GM21529 (cell line): Measurements from ENCODE around the gene ITPR1.

ENCODE experiments used
- ATAC-seq: cut with Tn5 transposase; IDR thresholded peaks from one replicate; pipeline ENCODE4 v1.9.1; 2021; ENCODE audit not compliant: unreplicated experiment

ITPR1 gene

DNA sequence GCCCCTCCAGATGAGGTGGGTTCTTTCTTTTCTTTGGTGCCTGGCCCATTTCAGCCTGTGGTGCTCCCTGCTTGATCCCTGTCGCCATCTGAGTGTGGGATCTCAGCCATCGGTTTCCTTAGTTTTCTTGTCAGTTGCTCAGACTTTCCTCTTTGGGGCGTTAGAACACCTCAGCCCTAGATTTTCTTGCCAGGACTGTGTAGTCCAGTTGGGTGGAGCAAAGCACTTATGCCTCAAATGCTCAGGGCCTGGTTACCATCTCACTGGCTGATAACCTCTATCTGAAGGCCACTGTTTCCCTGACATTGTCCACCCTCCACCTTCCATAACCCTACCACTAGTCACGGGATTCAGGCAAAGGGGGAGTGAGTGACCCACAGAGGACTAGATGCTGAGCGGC, 277.4 kb downstream of the ITPR1 start:
- ATAC-seq: no peak

DNA sequence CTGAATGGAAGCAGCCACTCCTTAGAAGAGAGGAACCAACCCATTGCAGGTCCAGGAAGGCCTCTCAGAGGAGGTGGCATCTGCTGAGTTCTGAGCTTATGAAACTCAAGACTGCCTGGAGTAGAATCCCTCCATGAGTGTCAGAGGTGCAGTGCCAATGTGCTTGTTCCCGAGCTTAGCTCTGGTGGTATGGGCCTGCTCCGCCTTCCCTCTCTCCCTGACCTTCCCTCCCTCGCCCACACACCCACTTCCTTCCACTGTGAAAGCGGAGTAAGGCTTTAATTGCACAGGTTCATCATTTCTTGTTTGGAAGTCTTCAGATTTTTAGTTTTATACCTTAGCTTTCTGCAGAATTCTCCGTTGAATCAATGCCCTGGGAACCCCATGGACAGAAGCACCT, 278.1 kb downstream of the ITPR1 start:
- ATAC-seq: no peak

DNA sequence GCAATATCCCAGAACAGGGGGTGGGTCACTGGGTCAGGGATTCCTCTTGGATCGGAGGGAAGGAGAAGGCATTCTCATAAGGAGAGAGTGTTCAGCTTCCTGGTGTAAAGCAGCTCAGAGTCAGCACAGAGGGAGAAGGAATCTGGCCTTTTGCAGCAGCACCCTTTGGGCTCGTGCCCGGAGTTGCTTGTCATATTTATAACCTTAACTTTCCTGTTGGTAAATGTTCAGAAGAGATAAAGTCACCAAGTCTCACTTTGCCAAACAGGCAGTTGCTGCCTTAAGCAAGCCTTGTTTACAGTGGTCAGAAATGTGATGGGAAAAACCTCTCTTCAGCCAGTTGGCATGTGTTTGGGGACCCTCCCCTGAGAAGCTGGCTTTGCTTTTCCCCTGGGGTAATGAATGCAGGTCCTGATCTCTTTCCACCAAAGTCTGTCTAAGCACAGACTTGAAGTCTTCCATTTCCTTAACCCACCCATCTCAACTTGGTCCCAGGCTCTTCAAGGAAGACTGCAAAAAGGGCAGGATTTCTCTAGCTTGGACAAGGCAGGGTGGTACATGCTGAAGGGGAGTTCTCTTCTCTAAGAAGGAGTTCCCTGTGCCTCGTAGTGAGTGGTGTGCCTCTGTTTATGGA, 279.1 kb downstream of the ITPR1 start:
- no peak for ATAC-seq

DNA sequence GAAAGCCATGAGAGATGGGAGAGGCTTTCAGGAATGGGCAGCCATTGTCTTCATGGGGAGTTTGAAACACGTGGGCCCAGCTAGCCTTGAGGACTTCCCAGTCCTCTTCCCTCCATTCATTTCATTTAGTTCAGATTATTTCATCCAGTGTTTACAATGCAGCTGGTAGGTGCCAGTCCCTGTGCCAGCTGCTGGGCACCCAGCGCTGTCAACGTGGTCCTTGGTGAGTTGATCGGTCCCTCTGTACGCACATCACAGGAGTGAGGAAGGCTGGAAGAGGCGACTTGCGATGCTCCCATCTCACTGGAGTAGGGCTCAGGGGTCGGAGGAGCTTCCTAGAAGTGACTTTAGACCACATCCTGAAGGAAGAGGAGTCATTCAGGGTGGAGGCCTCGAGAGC, 279.7 kb downstream of the ITPR1 start:
- ATAC-seq: no peak

DNA sequence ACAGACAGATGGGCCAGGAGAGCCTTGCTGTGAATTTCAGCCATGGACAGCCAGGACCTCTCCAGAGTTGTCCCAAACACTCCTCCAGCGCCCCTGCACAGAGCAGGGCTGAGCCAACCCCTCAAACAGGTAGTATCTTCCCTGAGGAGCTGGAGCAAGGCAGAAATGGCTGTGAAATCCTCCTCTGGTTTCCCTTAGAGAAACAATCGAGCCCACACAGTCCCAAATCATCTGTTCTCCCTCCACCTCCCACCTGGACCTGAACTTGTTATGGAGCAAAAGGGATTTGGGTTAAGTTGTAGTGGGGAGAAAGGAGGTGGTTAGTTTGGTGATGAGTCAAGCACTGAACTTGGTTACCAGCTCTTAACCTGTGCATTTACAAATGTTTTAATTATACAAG, 280.4 kb downstream of the ITPR1 start:
- ATAC-seq: no peak

DNA sequence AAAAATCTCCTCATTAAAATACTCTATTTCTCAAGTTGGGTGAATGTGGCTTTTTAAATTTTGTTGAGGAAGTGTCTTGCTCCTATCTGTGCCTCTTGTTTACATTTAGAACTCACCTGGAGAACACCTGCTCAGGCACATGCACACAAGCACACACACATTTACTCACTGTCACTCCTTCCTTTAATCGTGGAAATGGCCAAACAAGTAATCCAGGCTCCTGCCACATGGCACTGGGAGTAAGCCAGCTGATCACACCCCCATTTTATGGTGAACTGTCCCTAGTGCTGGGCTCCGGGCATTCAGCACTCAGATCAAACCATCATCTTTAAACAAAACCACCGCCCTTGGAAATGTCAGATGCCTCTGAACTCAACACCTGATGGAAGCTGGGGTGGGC, 281.4 kb downstream of the ITPR1 start:
- no peak for ATAC-seq

DNA sequence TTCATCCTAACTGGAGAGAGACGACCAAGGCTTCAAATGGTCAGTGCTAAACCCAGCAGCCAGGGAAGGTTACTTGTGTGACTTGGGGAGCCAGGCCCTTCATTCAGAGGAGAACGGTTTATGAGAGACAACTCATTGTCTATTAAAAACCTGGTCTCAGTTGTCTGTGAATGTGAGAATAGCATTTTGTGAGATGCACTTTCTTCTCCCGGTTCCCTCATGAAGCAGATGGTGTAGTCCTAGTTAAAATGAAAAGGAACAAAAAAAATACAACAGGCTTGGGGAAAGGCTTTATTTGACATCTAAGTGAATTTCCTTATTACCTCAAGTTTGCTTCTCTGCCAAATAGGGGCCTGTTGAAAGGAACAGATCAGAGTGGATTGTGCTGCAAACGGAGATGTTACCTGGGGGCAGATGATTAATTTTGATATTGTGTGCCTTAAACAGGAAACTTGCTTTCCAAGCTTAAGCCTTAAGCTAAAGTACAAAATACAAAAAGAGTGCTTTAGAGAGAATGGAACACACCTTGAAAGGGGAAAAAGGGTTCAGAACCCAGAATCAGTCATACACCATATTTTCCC, 283.3 kb downstream of the ITPR1 start:
- ATAC-seq: peak; percentile 42

DNA sequence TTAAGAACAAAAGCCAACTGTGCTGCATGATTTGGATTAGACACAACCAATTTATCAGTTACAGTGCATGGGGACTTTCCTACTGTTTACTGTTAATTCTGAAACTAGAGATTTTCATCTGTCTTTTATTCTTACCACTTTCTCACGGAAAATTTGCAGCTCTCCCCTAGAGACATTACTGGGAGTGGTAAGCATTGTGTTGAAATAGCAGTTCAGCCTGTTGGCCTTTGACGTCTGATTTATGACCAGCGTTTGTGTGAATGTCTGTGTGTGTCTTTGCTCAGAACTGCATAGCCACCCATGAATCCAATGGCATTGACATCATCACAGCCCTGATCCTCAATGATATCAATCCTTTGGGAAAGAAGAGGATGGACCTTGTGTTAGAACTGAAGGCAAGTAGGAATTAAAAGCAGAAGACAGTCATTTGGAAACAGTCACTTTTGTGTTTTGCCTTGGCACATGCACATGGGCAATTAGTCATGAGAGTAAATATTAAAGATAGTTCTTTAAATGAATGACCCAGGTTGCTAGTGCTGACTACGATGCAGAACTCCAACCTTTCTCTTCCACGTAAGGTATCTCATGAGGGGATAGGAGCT, 283.9 kb downstream of the ITPR1 start:
- peak; percentile 80 for ATAC-seq

DNA sequence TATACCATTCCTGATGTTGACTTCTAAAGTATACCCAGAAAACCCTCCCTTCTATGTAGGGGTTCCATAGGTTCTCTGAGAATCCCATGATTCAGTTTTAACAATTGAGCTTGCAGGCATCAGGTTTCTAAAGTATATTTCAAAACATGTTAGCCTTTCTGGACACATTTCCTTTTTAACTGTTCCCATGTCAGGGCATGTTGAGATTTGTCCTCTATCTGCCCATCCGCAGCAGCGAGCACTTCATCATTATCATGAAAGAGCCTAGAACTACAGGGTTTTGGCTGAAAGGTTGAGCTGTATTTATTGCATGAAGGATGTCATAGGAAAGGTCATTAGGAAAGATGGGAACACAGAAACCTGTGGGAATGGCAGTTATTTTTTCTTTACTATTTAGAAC, 285.0 kb downstream of the ITPR1 start:
- no peak for ATAC-seq

DNA sequence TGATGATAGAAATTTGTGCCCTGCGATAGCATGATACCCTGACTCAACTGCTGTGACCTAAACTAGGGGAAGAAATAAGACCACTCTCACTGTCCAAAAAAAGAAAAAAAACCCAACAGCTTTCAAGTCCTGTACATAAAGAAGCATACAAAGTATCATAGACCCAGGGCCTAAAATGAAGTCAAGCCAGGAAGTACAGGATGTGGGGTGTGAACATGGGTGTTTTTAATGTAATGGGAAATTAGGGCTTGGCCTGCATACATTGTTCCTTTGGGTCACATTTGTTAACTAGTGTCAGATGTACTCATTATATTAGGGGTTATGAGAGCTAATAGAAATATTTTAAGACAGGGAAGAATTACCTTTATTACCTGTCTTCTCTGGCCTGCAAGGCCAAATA, 285.6 kb downstream of the ITPR1 start:
- no peak for ATAC-seq

DNA sequence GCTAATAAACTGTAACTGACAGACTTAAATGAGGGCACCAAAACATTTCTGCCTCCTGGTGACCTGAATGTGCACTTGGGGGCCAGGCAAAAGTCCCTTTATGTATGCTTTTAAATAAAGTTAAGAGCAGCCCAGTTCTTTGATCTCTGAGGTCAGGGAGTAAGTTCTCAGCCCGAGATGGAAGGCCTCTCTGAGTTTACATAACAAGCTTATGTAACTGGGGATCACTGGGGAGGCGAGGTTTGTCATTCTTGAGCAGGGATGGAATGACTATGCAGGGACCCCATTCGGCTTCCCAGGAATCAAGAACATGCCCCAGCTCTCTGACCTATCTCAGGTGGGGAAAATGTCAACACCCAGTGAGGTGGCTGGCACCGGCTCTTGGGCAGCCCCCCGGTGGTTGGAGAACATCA, 287.4 kb downstream of the ITPR1 start:
- ATAC-seq: no peak

DNA sequence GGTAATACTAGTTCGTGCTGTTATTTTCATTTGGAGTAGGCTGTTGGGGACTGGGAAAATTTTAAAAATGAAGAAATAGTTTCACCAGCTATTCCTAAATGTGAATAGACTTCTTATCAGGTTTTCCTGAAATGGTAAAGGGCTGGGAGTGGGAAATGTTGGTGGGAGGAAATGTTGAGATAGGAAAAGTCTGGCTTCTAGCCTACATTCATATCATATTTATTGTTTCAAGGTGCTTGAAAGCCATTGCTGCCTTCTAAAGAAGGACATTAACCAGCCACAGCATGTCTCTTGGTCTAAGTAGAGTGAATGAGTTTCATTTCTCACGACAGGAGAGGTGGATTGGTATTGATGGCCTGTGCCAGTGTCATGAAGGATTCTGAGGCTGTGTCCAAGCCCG, 288.9 kb downstream of the ITPR1 start:
- no peak for ATAC-seq

DNA sequence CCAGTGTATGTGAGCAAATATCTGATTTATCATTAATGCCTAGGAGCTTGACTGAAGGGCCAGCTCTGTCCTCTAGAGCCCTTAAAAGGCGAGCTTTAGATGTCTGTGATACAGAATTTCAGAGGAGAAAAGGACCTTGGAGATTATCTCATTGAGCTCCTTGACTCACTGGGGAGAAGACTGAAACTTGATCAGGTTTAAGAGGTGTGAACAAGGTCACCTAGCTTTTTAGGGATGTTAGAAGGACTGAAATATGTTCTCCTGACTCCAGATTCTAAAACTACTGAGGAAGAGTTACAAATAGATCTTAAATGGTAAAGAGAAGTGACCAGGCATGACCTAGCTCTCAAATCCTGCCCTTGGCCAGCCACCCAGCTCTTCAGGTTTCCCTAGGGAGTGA, 292.4 kb downstream of the ITPR1 start:
- ATAC-seq: no peak

DNA sequence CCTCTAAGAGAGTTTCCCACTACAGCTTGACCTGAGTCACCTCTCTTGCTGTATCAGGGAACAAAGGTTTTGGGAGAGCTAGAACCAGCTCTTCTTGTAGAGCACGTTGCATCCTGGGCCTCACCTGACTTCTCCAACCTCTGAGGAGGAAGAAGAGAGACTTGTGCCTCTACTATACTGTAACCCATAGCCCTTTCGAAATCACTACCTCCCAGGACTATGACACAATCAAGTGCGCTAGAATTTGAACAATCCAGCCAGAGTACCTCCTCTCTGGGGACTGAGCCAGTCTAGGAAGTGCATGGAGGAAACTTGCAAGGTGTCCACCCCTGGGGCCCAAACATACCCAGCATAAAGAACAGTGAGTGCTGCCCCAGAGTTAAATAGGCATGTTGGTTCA, 293.3 kb downstream of the ITPR1 start:
- ATAC-seq: no peak

DNA sequence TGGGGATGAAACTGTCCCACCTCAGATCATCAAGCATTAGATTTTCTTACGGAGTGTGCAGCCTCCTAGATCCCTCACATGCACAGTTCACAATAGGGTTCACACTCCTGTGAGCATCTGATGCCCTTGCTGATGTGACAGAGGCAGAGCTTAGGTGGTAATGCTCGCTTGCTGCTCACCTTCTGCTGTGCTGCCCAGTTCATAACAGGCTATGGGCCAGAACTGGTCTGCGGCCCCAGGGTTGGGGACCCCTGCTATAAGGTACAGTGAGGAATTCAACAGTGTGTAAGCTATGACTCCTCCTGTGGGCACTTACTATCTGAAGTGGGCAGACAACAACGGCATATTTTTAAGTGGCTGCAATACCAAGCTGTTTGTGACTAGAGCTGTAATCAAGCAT, 298.2 kb downstream of the ITPR1 start:
- ATAC-seq: no peak

DNA sequence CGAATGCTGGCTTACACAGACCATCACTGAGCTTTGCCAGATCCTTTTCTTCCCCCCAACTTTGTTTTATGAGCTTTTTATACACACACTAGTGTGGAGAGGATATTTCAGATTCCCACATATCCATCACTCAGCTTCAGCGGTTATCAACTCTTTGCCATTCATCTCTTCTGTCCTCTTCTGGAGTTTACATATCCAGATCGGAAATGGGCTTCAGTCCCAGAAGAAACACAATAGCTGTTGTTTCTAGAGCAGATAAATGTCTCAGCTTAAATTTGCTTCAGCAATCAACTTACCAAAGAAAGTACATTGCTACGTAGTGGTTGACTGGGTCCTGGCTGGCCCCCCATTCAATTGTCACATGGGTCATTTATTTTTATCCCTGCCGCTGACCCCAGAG, 300.2 kb downstream of the ITPR1 start:
- no peak for ATAC-seq

DNA sequence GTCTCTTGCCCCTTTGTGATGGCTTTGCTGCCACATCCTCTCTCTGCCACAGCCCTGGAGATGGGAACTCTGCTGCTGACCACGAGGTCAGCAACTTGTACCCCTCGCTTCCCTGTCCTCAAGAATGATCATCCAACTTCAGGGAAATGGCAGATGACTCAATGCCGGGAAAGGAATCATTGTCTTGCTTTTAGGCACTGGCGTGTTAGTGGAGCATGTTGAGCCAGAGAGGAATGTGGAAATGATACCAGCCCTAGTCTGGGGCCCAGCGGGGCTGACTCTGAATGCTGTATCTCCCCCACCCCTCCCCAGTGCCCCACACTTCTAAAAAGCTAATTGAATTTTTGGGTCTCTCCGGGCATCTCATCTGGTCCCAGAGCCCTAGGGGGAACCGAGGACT, 301.2 kb downstream of the ITPR1 start:
- no peak for ATAC-seq

DNA sequence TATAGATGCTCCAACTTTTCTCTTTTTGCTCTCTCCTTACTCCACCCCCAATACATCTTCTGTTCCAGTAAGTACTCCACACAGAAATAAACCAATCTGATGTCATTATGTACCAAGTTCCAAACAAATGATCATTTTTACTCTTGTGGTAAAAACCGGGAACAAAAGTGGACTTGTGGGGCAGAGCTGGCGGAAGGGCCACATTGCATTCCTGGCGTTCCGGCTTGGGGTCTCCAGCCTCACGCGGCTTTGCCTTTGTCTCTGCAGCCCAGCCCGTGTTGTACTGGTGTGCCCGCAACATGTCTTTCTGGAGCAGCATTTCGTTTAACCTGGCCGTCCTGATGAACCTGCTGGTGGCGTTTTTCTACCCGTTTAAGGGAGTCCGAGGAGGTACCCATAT, 301.6 kb downstream of the ITPR1 start:
- no peak for ATAC-seq

DNA sequence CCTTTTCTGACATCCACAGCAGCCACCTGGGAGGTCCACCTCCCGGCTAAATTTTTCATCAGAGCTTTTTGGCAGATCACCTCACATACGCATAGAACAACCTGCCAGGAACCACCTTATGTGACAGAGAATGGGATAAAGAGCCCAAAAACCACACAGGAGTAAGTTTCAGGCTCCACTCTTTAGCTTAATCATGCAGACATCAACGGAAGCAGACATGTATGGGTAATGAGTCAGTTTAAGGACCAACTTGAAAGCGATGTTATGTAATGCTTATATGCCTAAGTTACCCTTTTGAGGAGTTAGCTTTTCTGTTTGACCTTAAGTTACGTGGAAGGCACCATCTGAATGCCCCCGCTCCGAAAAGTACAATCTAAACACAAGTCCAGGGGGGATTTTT, 302.8 kb downstream of the ITPR1 start:
- ATAC-seq: no peak

DNA sequence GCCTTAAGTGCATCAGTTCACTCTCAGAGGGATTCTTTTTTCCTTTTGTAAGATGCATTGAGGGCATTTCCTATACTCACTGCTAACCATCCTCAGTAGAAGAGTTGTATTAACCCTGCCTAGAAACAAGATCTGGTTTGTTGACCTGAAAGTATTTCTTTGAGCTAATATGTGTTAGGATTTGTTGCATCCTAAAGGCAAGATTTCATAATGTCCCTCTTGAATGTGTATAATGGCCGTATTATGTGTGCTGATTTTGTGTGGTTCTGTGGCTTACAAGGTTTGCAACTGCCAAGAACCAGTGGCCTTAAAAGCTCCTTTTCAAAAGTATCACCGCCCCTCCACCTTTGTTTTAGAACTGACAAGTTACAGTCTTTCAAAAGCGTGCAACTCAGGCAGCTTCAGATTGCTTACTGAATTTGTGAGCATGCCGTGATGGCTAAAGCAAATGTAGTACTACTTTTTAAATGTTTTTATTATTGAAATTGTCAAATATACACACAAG, 304.1 kb downstream of the ITPR1 start:
- no peak for ATAC-seq

DNA sequence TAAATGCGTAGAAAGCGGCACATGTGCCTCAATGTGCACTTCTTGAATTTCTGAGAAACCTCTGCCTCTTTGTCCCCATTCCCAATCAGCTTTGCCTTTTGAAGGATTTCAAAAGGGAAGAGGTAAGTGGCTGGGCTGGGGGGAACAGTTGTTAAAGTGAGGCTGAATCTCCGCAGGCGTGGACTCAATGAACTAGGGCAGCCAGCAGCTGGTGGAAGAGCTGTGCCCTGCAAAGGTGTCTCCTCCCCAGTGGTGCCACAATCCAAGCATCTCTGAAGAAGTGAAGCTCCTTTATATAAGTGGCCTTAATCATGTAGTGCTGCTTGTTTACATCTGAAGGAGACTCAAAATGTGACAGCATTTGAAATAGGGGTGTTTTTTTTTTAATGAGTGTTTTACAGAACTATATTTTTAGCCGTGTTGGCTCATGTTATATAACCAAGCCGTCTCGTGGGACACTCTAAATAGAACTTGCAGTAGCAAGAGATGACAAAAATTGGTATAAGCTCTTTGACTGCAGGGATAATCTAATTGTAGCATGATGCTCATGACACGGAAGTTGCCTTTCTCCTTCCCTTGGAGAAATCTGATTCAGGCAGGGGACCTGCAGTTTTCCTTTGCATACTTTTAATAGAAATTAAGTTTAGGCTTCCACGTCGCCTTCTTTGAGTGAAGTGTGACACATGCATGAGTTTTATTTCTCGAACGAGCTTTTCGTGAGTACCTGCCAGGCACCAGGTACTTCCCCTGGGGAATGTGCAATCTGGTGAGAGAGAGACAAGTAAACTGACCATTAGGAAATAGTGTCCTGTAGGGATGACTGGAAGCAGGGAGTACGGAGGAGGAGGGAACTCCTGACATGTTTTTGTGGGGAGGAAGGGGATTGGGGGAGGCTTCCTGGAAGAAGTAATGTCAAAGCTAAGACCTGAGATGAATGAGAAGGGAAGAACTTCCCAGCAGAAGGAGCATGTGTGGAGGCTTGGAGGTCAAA, 306.4 kb downstream of the ITPR1 start:
- ATAC-seq: no peak

DNA sequence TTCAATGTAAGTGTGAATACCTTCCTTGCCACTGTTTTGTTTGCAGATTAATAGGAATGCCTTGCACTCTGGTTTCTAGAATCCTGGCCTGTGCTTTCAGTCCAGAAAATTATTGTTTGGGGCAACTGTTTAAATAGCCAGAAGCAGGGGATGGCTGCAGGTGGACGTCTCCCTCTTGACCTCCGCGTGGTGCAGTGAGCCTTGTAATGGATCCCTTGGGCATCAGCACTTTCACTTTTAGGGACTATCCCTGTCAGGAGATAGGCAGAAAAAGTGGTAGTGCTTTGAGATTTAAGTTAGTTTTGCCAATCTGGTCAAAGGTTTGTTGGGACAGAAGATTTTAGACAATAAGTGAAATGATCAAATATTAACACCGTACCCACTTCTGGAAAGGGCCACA, 307.4 kb downstream of the ITPR1 start:
- no peak for ATAC-seq
